Stomach (tissue), 9 donors: ENCODE results near the gene CCDC149. TPM values are rescaled to one million over a fixed set of nuclear protein-coding genes. Genes with fewer than 3 reads are reported as not detected.

Experiments used
- DNase-seq, 2 donors: peaks; one replicate each; pipeline versions ENCODE4 v3.0.0 to v3.0.0-alpha.2; 2013 to 2019
- H3K27ac ChIP-seq, 5 donors: fragments of 200-600 bp in 4 of 5; sonication (generic) in 4 of 5; one replicate each; pipeline ENCODE4 v1.5.1; 2013 to 2019; ENCODE audit warnings: mild to moderate bottlenecking in 1 of 5, moderate library complexity in 1 of 5
- H3K27me3 ChIP-seq, 3 donors: fragments of 200-600 bp; sonication (generic); one replicate each; pipeline ENCODE4 v1.5.1; 2017 to 2019; ENCODE audit warnings: mixed run types in 1 of 3
- H3K36me3 ChIP-seq, 4 donors: fragments of 200-600 bp; sonication (generic); 1 replicate in 3 of 4; 2 replicates in 1 of 4; pipeline ENCODE4 v1.5.1; 2016 to 2019
- H3K4me1 ChIP-seq, 4 donors: fragments of 200-600 bp; sonication (generic); one replicate each; pipeline ENCODE4 v1.5.1; 2016 to 2019
- H3K4me3 ChIP-seq, 4 donors: fragments of 200-600 bp; sonication (generic) in 3 of 4; one replicate each; pipeline ENCODE4 v1.5.1; 2016 to 2019; ENCODE audit warnings: mild to moderate bottlenecking in 1 of 4
- H3K9me3 ChIP-seq, 4 donors: fragments of 200-600 bp; sonication (generic); one replicate each; pipeline ENCODE4 v1.5.1; 2016 to 2019
- CTCF ChIP-seq, 7 experiments: fragments of 450-650 bp in 4 of 7; fragments of 200-600 bp in 3 of 7; sonication (generic) in 3 of 7; IDR thresholded peaks; one replicate each; pipeline ENCODE4 v1.5.1; 2016 to 2019; ENCODE audit warnings: antibody characterized with exemption in 7 of 7, control low read depth in 2 of 7, mild to moderate bottlenecking in 1 of 7
- EP300 ChIP-seq: sonication (generic); formaldehyde crosslinking; IDR thresholded peaks from one replicate; pipeline ENCODE4 v1.6.1; 2017; ENCODE audit warnings: antibody characterized with exemption
- POLR2A ChIP-seq, 4 donors: fragments of 450-650 bp; IDR thresholded peaks; one replicate each; pipeline ENCODE4 v1.6.1; 2016; ENCODE audit warnings: antibody characterized with exemption in 4 of 4, control low read depth in 2 of 4, mild to moderate bottlenecking in 1 of 4, moderate library complexity in 1 of 4
- POLR2AphosphoS5 ChIP-seq, 3 donors: sonication (generic); formaldehyde crosslinking; IDR thresholded peaks; one replicate each; pipeline ENCODE4 v1.6.1; 2016; ENCODE audit warnings: antibody characterized with exemption in 3 of 3
- WGBS, 5 donors: extraction: QIAGEN DNeasy Blood & Tissue Kit in 3 of 5; methylation state at CpG; one replicate each; pipeline versions ENCODE4 v1.1.5 to v1.1.7; 2013 to 2018; 5-methylcytosine and 5-hydroxymethylcytosine counted together
- intact Hi-C: fragments of 100-400 bp; cut with DNase I; formaldehyde crosslinking; loops from one replicate; pipeline ENCODE4 v1.15.1; 2023; ENCODE audit warnings: low total_unique reads
- polyA plus RNA-seq, 3 donors: library from polyadenylated mRNA; stranded (reverse); fragments of 200-250 nt; gene quantifications; one replicate each; pipeline ENCODE4 v1.2.3, GENCODE V29; 2013
- total RNA-seq, 5 donors: library from RNA; depleted of rRNA; stranded (reverse); fragments of >200 nt; gene quantifications; one replicate each; pipeline versions ENCODE4 v1.1.0 to v1.2.3, GENCODE V29; 2014 to 2016
- donor health status: healthy with polysubstance abuse.
- donor health status: Bipolar disorder and iron deficiency.
- donor health status: healthy.

Gene CCDC149
- total and polyA plus RNA-seq, 8 donors: 7.0 to 70.6 (median 16.9) TPM

GRCh38 chr4:24770667-24771066 is 142.2 kb downstream of the CCDC149 start:
- WGBS, 5 donors: 69 to 93% (median 83%) methylated on average over 4 of the region's 4 CpGs
- H3K9me3 ChIP-seq: no peaks in the 10 kb centered on the region
- no peak overlapping the region for H3K4me3 ChIP-seq
- peak overlapping the region in 1 of 5 donors; percentile 29 for H3K27ac ChIP-seq
- H3K4me1 ChIP-seq: peaks cover 0 to 12% (median 0%) of the 10 kb centered on the region in 4 donors
- H3K36me3 ChIP-seq: no peaks in the 10 kb centered on the region
- no peaks in the 10 kb centered on the region for H3K27me3 ChIP-seq
- TF ChIP-seq POLR2A (IDR thresholded peaks at IDR 0.05): no peak
- no peak for DNase-seq
- intact Hi-C loops: no loop called here

- intact Hi-C loops: no loop called here
- DNase-seq: no peak
- 82 to 84% (median 83%) methylated on average over 3 of the region's 3 CpGs for WGBS, 5 donors
- Histone ChIP-seq H3K36me3 (no peaks in the 10 kb centered on the region), H3K9me3 (no peaks in the 10 kb centered on the region), H3K27me3 (no peaks in the 10 kb centered on the region), H3K4me1 (peaks cover 0 to 12% (median 0%) of the 10 kb centered on the region in 4 donors), H3K4me3 (no peak overlapping the region), H3K27ac (no peak overlapping the region)
- TF ChIP-seq POLR2A (IDR thresholded peaks at IDR 0.05): no peak
- TF ChIP-seq POLR2AphosphoS5 (IDR thresholded peaks at IDR 0.05): no peak
- TF ChIP-seq CTCF (IDR thresholded peaks at IDR 0.05): no peak
- no peak for TF ChIP-seq EP300
These were observed 142.7 kb downstream of the CCDC149 start for GRCh38 chr4:24770032-24770584.

- Histone ChIP-seq H3K9me3 (no peaks in the 10 kb centered on the region), H3K27me3 (no peaks in the 10 kb centered on the region), H3K4me3 (no peak overlapping the region), H3K36me3 (no peaks in the 10 kb centered on the region), H3K4me1 (peaks cover 0 to 12% (median 0%) of the 10 kb centered on the region in 4 donors), H3K27ac (no peak overlapping the region)
- no peak for DNase-seq
- no peak for TF ChIP-seq POLR2A (IDR thresholded peaks at IDR 0.05)
- TF ChIP-seq POLR2AphosphoS5 (IDR thresholded peaks at IDR 0.05): no peak
- intact Hi-C loops: no loop called here
- WGBS, 5 donors: 64 to 85% (median 79%) methylated on average over 2 of the region's 2 CpGs
These were observed 143.3 kb downstream of the CCDC149 start for GRCh38 chr4:24769571-24769970.

- no peak overlapping the region for H3K4me3 ChIP-seq
- intact Hi-C loops: no loop called here
- TF ChIP-seq POLR2A (IDR thresholded peaks at IDR 0.05) (no peak), CTCF (IDR thresholded peaks at IDR 0.05) (no peak), POLR2AphosphoS5 (IDR thresholded peaks at IDR 0.05) (no peak), EP300 (no peak)
- H3K27me3 ChIP-seq: no peaks in the 10 kb centered on the region
- peaks cover 0 to 18% (median 0%) of the 10 kb centered on the region in 4 donors for H3K4me1 ChIP-seq
- no peaks in the 10 kb centered on the region for H3K9me3 ChIP-seq
- H3K27ac ChIP-seq: no peak overlapping the region
- no peak for DNase-seq
- no peaks in the 10 kb centered on the region for H3K36me3 ChIP-seq
These were observed 144.2 kb downstream of the CCDC149 start for GRCh38 chr4:24768604-24769003.

- H3K4me3 ChIP-seq: no peak overlapping the region
- 44 to 70% (median 58%) methylated on average over 5 of the region's 5 CpGs for WGBS, 5 donors
- no peaks in the 10 kb centered on the region for H3K27me3 ChIP-seq
- H3K27ac ChIP-seq: no peak overlapping the region
- intact Hi-C loops: no loop called here
- DNase-seq: no peak
- no peak for TF ChIP-seq POLR2A (IDR thresholded peaks at IDR 0.05)
- TF ChIP-seq EP300: no peak
- peaks cover 0 to 20% (median 0%) of the 10 kb centered on the region in 4 donors for H3K4me1 ChIP-seq
- no peaks in the 10 kb centered on the region for H3K9me3 ChIP-seq
- H3K36me3 ChIP-seq: no peaks in the 10 kb centered on the region
These were observed 144.8 kb downstream of the CCDC149 start for GRCh38 chr4:24768006-24768405.

GRCh38 chr4:24765376-24765988 is 147.4 kb downstream of the CCDC149 start:
- H3K4me3 ChIP-seq: no peak overlapping the region
- no peak for DNase-seq
- intact Hi-C loops: no loop called here
- no peaks in the 10 kb centered on the region for H3K36me3 ChIP-seq
- 69 to 89% (median 80%) methylated on average over 4 of the region's 4 CpGs for WGBS, 5 donors
- H3K27me3 ChIP-seq: no peaks in the 10 kb centered on the region
- no peak for TF ChIP-seq EP300
- no peak for TF ChIP-seq POLR2A (IDR thresholded peaks at IDR 0.05)
- no peak for TF ChIP-seq CTCF (IDR thresholded peaks at IDR 0.05)
- no peak for TF ChIP-seq POLR2AphosphoS5 (IDR thresholded peaks at IDR 0.05)
- peaks cover 0 to 14% (median 0%) of the 10 kb centered on the region in 4 donors for H3K4me1 ChIP-seq
- H3K9me3 ChIP-seq: no peaks in the 10 kb centered on the region
- peak overlapping the region in 1 of 5 donors; percentile 16 for H3K27ac ChIP-seq
